A673 (cell line): ENCODE results near the gene TENM4. TPM values are rescaled to one million over a fixed set of nuclear protein-coding genes. Genes with fewer than 3 reads are reported as not detected.

ENCODE experiments used
- BruUV-seq: library from RNA; stranded (reverse); fragments of 400-500 nt; replicated peaks from 2 replicates; lab custom pipeline; 2021; lab: Mats Ljungman, UMichigan
- CTCF ChIA-PET: fragments of 300-600 bp; sonication (Branson Sonifier 250); formaldehyde crosslinking; loops from one replicate; lab custom pipeline; 2022; ENCODE audit warnings: antibody characterized with exemption; lab: Charles Lee
- POLR2A ChIA-PET: fragments of 300-600 bp; sonication (Branson Sonifier 250); formaldehyde crosslinking; loops from one replicate; lab custom pipeline; 2022; ENCODE audit warnings: antibody characterized with exemption; ENCODE audit not compliant: low non-redundant PET; lab: Charles Lee
- DNase-seq: peaks from one replicate; pipeline ENCODE4 v3.0.0-alpha.2; 2015; ENCODE audit warnings: low spot score
- H3K27ac ChIP-seq: fragments of 200-600 bp; sonication (generic); 2 replicates; pipeline ENCODE4 v1.5.1; 2016; ENCODE audit warnings: mixed run types, low read depth, mild to moderate bottlenecking, mixed read lengths, antibody characterized with exemption, low read length; ENCODE audit not compliant: poor library complexity, severe bottlenecking
- H3K27me3 ChIP-seq: fragments of 200-600 bp; sonication (generic); replicated peaks from 2 replicates; pipeline ENCODE4 v1.6.1; 2017; ENCODE audit warnings: mixed run types, low read depth, mild to moderate bottlenecking, mixed read lengths, antibody characterized with exemption, low read length; ENCODE audit not compliant: insufficient read depth, poor library complexity
- H3K36me3 ChIP-seq: fragments of 200-600 bp; sonication (generic); 2 replicates; pipeline ENCODE4 v1.6.1; 2016; ENCODE audit warnings: mixed run types, mild to moderate bottlenecking, mixed read lengths, antibody characterized with exemption, low read length; ENCODE audit not compliant: insufficient read depth, poor library complexity, severe bottlenecking
- H3K4me1 ChIP-seq: fragments of 200-600 bp; sonication (generic); 2 replicates; pipeline ENCODE4 v1.6.1; 2017; ENCODE audit warnings: mixed run types, mild to moderate bottlenecking, mixed read lengths, antibody characterized with exemption, low read length; ENCODE audit not compliant: insufficient read depth, poor library complexity, severe bottlenecking
- H3K4me3 ChIP-seq: fragments of 200-600 bp; sonication (generic); 2 replicates; pipeline ENCODE4 v1.5.1; 2016; ENCODE audit warnings: low read depth, mixed run types, mild to moderate bottlenecking, mixed read lengths, low read length; ENCODE audit not compliant: poor library complexity, severe bottlenecking
- H3K9me3 ChIP-seq: fragments of 200-600 bp; sonication (generic); 2 replicates; pipeline ENCODE4 v1.6.1; 2016; ENCODE audit warnings: mixed run types, low read depth, mild to moderate bottlenecking, mixed read lengths, antibody characterized with exemption, low read length; ENCODE audit not compliant: poor library complexity, severe bottlenecking
- EZH2 ChIP-seq: fragments of 200-600 bp; sonication (generic); IDR thresholded peaks from 2 replicates; pipeline ENCODE4 v1.6.1; 2017; ENCODE audit warnings: borderline replicate concordance, low read depth, mild to moderate bottlenecking, mixed read lengths, antibody characterized with exemption, low read length; ENCODE audit not compliant: poor library complexity, severe bottlenecking
- intact Hi-C: fragments of 100-400 bp; cut with micrococcal nuclease; formaldehyde crosslinking; loops from one replicate; pipeline ENCODE4 v1.10.0; 2022; ENCODE audit not compliant: unreplicated experiment
- total RNA-seq: library from RNA; stranded (reverse); gene quantifications from 2 replicates; pipeline ENCODE4 v1.2.3, GENCODE V29; 2021
- TF ChIP-seq, protein P1 (sequence below): fragments of 300-800, 200-600 bp; sonication (generic); conservative IDR thresholded peaks from 2 replicates; pipeline ENCODE4 v1.5.1; 2017; ENCODE audit warnings: low read depth, mild to moderate bottlenecking, antibody characterized with exemption, low read length, moderate library complexity, mixed read lengths

TENM4 gene
- total RNA-seq, 1 experiment from 2014 or later = 0.11 TPM

DNA sequence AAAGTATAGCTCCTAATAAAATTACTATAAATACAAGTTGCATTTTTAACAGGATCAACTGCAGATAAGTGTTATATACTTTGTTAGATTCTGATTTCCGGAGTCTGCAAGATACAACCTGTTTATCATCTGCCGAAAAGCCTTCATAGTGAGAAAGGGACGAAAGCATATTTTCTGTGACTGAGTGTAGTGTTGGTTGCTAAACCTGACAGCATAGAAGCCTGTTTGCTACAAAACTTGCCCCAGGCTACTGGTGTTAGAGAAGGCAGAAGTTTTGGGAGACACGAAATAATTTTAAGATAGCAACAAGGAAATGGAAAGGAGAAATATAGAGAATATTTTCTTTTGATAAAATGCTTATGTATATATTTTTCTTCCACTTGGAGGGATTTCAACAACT lies 622.6 kb downstream of the TENM4 start:
- no peak overlapping the region for H3K27ac ChIP-seq
- peaks cover 4% of the 10 kb centered on the region for H3K27me3 ChIP-seq
- ChIA-PET POLR2A (no interaction called here), CTCF (no interaction called here)
- TF ChIP-seq EZH2 = no peak
- TF ChIP-seq, protein P1, sequence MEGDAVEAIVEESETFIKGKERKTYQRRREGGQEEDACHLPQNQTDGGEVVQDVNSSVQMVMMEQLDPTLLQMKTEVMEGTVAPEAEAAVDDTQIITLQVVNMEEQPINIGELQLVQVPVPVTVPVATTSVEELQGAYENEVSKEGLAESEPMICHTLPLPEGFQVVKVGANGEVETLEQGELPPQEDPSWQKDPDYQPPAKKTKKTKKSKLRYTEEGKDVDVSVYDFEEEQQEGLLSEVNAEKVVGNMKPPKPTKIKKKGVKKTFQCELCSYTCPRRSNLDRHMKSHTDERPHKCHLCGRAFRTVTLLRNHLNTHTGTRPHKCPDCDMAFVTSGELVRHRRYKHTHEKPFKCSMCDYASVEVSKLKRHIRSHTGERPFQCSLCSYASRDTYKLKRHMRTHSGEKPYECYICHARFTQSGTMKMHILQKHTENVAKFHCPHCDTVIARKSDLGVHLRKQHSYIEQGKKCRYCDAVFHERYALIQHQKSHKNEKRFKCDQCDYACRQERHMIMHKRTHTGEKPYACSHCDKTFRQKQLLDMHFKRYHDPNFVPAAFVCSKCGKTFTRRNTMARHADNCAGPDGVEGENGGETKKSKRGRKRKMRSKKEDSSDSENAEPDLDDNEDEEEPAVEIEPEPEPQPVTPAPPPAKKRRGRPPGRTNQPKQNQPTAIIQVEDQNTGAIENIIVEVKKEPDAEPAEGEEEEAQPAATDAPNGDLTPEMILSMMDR = no peak
- no peak for DNase-seq
- no peaks in the 10 kb centered on the region for H3K9me3 ChIP-seq
- H3K4me3 ChIP-seq = no peak overlapping the region
- no peaks in the 10 kb centered on the region for H3K4me1 ChIP-seq
- no TSS peak for BruUV-seq
- no peaks in the 10 kb centered on the region for H3K36me3 ChIP-seq
- intact Hi-C loops = no loop called here

DNA sequence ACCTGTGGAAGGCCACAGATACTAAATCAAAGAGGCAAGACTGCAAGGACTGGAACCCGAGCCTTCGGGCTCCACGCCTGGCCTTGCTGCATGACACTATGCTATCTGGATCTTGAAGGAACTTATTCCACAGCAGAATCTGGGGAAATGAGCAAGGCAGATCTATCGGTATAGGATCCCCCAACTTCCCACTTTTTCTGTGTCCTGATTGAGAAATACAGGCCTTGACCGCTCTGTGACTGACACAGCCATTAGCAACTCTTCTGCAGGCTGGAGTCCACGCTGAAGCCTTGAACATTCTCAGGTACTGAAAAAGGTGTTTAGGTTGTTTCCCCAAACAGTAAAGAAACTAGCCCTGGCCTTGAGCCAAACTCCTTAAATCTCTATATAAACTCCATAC lies 625.0 kb downstream of the TENM4 start:
- POLR2A ChIA-PET = no interaction called here
- no peak overlapping the region for H3K27ac ChIP-seq
- H3K36me3 ChIP-seq = no peaks in the 10 kb centered on the region
- intact Hi-C loops = no loop called here
- TF ChIP-seq, protein P1 = no peak
- TF ChIP-seq EZH2 = no peak
- no peaks in the 10 kb centered on the region for H3K27me3 ChIP-seq
- DNase-seq = no peak
- H3K4me3 ChIP-seq = no peak overlapping the region
- no peaks in the 10 kb centered on the region for H3K9me3 ChIP-seq
- CTCF ChIA-PET = no interaction called here
- BruUV-seq = no TSS peak
- no peaks in the 10 kb centered on the region for H3K4me1 ChIP-seq

DNA sequence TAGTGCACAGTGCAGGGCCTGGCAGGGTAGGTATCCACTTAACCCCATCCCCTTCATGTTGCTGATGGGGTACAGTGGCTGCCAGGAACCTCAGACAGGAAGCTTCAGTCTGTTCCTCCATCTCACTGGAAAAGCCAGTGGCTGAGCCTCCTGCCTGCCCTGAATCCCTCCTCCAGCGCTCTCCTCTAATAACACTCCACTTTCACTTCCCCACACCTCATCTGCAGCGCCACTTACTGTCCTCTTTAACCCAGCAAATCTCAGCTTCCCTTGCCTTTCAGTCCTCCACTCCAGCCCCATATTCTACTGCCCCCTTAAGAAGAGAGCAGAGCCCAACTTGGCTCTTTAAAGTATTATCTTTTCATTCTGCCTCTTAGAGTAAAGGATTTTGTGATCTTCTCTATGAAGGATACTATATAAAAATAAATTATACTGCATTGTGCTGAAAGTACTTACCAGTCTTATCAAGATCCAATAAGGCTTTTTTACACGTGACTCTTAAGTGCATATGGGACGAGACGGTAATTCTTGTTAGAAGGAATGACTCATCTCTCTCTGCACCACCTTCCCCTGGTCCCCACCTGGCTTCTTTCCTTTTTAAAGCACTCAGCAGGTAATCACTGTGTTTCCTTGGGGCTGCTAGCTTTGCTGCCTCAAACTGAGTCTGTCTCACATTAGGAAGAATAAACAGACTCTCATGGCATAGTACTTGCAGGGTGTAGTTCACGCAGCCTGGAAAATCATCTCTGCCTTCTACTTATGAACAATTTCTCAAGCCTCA lies 628.1 kb downstream of the TENM4 start:
- Histone ChIP-seq H3K4me3 (no peak overlapping the region), H3K27ac (no peak overlapping the region), H3K9me3 (no peaks in the 10 kb centered on the region), H3K27me3 (no peaks in the 10 kb centered on the region), H3K36me3 (no peaks in the 10 kb centered on the region), H3K4me1 (peaks cover 11% of the 10 kb centered on the region)
- DNase-seq = no peak
- intact Hi-C loops = no loop called here
- BruUV-seq = no TSS peak
- ChIA-PET CTCF (no interaction called here), POLR2A (no interaction called here)
- TF ChIP-seq, protein P1 = 0 out of 2 replicates have a peak, but pooled peaks have one; percentile 16
- no peak for TF ChIP-seq EZH2
